NCI-H1092 (cell line): Measurements from ENCODE around the gene LCE1D.

Experiments
- DNase-seq: peaks from one replicate; lab custom pipeline; 2025; lab: John Stamatoyannopoulos, UW

The LCE1D gene, protein sequence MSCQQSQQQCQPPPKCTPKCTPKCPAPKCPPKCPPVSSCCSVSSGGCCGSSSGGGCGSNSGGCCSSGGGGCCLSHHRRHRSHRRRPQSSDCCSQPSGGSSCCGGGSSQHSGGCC

DNA sequence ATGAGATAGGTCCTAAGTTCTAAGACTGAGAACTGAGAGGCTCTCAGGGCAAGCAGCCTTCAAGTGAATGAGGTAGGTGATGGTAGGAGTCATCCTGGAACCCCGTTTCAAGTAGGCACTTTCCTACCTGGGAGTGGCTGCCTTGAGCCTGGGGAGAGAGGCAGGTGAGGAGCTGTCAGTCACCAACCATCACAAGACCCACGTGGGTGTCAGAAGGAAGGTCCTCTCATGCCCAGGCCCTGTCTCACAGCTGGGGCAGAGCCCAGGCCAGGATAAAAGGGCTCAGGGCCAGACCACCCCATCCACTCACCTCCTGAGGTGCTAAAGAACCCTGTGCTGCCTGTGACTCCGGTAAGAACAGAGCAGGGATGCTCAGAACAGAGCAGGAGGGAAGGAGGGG lies at the start of gene LCE1D:
TSS of gene LCE1D (plus strand) at position 301 of the 400 bp plus-strand sequence. CDS start 1,074 bp downstream, outside the sequence.
- DNase-seq: no peak

DNA sequence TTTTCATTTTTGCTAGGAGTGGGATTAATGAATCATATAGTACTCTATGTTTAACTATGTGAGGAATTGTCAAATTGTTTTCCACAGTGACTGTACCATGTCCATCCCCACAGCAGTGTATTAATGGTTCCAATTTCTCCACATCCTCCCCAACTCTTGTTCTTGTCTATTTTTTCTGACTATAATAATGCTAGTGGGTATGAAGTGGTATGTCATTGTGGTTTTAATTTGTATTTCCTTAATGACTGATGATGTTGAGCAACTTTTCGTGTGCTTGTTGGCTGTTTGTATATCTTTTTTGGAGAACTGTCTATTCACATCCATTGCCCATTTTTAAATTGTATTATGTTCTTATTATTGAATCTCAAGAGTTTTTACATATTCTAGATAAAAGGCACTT lies 48.7 kb upstream of the LCE1D start:
- DNase-seq: no peak

DNA sequence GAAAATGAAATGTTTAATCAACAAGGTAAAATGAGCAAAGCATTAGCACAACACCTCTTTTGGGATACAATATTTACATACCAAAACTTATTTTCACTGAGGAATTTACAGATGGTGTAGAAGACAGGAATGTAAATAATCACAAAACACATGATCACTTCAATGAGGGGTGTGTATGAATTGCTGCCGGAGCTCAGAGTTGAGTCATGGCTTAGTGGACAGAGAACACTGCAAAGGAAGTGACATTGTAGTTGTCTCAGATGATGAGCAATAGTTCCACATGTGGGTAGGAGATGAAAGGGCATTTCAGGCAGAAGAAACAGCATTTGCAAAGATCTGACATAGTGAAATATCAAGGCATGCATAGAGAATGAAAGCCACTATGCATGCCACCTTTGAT lies 44.3 kb upstream of the LCE1D start:
- DNase-seq: no peak

DNA sequence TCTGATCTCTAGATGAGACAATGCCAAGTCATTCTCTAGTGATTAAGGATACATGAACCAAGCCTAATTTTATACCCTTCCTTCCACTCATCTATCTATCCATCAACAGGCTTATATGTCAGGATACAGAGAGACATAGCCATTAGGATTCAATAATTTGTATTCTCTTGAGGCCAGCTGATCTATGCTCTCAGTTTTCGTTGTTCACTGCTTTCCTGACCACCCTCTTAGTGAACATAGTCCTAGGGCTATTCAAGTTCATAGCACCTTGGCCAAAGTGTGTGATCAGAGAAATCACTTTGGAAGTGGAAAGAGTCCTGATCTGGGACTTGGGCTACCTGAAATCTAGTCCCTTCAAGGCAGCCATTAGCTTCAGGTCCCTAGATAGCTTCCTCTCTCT lies 42.9 kb upstream of the LCE1D start:
- DNase-seq: no peak

DNA sequence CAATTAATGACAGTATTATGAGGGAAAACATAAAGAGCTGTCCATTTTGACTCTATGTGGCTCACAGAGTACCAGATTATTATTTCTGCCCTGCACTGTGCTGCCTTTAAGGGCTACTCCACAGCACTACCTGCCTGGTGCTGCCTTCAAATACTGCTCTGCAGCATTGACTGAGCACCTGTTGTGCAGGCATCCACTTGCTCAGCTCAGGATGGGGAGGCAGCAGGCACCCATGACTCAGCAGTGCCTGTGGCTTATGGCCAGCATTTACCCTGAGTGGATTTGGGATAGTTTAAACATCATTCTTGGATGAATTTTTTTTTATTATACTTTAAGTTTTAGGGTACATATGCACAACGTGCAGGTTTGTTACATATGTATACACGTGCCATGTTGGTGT lies 39.6 kb upstream of the LCE1D start:
- DNase-seq: no peak

DNA sequence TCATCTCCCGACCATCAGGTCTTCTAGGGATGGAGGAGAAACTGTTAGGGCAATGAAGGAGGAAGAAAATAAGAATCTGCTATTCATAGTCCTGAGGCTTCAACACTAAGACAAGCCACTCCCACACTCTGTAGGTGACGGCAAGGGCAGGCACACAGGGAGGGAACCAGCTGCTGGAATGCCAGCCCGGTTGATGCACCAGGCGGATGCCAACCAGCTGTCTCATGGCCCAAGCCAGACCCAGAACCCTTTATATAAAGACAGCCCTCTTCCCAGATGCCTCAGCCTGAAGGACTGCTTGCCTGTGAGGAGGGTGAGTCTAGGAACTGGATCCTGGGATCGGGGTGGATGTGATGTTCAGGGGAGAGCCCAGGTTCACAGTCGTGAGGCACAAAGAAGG lies 38.8 kb upstream of the LCE1D start, which contains the start of gene KPRP:
TSS of gene KPRP (plus strand) at position 279 of the 400 bp plus-strand sequence. CDS start 1,564 bp downstream, outside the sequence.
- DNase-seq: no peak

DNA sequence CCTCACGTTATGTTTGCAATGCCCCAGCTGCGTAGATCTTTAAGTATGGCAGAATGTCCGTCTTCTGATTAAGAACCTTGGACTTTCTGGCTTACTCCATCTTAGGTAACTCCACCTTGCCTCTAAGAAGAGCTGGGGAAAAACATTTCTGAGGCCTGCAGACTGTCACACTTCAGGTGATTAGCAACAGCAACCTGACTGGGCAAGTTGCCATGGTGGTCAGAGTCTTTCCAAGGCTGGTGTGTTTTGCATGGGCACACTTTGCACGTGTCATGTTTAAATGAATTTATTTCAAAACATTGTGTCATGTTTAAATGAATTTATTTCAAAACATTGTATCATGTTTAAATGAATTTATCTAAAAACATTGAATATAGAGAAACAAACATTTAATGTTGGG lies 37.9 kb upstream of the LCE1D start:
- DNase-seq: no peak

DNA sequence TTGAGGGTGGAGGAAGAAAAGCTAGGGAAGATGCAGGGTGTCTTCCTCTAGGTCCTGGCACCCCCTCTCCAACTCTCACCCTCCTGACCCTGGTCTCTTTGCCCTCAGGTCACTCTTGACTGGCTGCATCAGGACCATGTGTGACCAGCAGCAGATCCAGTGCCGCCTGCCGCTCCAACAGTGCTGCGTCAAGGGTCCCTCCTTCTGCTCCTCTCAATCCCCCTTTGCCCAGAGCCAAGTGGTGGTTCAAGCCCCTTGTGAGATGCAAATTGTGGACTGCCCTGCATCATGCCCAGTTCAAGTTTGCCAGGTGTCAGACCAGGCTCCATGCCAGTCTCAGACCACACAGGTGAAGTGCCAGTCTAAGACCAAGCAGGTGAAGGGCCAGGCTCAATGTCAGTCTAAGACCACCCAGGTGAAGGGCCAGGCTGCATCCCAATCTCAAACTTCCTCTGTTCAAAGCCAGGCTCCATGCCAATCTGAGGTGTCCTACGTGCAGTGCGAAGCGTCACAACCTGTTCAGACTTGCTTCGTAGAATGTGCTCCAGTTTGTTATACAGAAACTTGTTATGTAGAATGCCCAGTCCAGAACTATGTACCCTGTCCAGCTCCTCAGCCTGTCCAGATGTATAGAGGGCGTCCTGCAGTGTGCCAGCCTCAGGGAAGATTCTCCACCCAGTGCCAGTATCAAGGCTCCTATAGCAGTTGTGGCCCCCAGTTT lies 36.9 kb upstream of the LCE1D start:
- DNase-seq: no peak

DNA sequence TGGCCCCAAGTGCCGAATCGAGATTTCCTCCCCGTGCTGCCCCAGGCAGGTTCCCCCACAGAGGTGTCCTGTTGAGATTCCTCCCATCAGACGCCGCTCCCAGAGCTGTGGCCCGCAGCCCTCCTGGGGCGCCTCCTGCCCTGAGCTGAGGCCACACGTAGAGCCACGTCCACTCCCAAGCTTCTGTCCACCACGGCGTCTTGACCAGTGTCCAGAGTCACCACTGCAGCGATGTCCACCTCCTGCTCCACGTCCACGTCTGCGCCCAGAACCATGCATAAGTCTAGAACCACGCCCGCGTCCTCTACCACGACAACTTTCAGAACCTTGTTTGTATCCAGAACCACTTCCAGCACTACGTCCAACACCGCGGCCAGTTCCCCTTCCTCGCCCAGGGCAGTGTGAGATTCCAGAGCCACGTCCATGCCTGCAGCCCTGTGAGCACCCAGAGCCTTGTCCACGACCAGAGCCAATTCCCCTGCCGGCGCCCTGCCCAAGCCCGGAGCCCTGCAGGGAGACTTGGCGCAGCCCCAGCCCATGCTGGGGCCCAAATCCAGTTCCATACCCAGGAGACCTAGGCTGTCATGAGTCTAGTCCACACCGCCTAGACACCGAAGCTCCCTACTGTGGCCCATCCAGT lies 35.9 kb upstream of the LCE1D start:
- DNase-seq: no peak

DNA sequence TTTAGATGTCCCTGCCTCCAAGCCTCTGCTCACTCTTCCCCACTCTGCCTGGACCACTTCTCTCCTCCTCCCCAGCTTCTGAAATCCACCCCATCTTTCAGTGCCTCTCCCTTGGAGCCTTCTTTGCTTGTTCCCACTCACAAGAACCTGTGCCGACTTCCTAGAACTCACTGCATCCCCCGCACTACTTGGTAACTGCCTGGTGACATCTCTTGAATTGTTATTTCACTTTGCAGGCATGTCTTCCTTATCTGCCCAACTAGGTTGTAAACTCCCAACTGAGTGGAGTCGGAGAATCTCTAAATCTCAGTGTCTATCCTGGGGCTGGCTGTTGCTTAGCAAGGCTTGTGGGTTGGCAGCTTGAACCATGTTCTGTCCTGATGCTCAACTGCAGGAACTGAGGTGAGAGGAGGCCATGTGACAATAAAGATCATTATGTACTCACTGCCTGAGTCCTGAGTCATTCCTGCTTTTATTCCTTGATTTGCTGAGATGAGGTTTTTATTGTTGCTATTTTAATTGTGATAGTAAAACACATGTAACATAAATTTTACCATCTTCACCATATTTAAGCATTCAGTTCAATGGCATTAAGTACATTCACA lies 34.8 kb upstream of the LCE1D start:
- DNase-seq: no peak

DNA sequence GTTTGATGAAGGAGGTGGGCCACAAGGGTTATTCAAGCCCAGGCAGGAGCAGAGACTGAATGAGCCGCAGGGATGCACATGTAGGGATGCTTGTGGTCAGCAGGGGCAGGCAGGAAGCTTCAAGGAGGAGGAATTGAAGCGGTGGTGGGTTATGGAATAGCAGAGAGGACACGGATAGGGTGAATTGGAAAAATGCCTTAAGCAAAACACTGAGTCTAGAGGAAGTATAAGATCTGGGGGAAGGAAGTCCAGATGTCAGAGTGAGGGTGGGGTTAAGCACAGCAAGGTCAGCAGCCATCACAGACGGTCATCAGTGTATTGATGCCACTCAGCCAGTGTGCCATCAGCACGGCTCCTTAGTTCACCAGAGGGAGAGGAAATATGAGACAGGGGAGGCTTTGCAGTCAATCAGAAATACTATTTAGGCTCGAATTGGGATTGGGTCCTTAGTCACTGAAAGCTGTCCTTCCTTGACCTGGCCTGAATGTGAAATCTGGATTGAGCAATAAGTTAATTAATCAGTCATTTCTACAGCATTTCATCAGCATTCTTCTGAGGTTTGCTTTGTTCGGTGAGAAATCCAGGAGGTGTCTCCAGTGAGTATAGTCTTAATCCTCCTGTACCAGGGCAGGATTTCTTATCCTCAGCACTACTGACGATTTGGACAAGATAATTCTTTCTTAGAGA lies 27.5 kb upstream of the LCE1D start:
- DNase-seq: no peak

DNA sequence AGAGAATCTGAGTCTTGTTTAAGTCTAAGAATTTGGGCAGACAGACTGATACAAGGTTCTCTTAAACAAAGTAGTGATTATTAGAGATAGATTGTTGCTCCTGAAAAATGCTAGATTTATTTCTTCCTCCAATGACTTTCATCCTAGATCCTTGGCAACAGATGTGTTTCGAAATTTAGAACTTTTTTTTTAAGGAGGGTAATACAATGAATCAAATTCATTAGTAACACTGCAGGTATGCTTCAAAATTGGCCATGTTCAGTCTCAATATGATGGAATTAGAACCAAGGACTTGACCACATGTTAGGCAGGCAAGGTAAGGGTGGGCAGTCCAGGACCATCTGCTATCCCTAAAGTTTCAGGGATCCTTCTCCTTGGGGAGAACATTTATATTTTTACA lies 26.1 kb upstream of the LCE1D start:
- no peak for DNase-seq

DNA sequence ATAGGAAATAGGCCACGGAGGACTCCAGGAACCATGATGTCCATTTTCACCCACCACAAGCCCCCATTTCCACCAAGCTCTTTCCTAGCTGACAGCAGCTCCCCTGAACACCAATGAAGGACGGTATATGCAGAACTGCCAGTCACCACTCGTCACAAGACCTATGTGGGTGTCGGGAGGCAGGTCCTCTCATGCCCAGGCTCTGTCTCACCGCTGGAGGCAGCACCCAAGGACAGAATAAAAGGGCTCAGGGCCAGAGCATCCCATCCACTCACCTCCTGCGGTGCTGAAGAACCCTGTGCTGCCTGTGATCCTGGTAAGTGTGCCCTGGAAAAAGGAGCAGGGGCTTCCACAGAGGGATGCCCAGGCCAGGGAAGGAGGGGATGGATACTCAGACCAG lies 21.6 kb upstream of the LCE1D start, which contains the start of gene LCE1F:
TSS of gene LCE1F (plus strand) at position 266 of the 400 bp plus-strand sequence. CDS start 1,232 bp downstream, outside the sequence.
- DNase-seq: no peak

DNA sequence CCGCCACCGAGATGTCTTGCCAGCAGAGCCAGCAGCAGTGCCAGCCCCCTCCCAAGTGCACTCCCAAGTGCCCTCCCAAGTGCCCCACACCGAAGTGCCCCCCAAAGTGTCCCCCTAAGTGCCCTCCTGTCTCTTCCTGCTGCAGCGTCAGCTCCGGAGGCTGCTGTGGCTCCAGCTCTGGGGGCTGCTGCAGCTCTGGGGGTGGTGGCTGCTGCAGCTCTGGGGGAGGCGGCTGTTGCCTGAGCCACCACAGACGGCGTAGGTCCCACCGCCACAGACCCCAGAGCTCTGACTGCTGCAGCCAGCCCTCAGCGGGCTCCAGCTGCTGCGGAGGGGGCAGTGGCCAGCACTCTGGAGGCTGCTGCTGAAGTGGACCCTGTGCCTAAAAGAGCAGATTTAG lies 20.2 kb upstream of the LCE1D start:
- no peak for DNase-seq

DNA sequence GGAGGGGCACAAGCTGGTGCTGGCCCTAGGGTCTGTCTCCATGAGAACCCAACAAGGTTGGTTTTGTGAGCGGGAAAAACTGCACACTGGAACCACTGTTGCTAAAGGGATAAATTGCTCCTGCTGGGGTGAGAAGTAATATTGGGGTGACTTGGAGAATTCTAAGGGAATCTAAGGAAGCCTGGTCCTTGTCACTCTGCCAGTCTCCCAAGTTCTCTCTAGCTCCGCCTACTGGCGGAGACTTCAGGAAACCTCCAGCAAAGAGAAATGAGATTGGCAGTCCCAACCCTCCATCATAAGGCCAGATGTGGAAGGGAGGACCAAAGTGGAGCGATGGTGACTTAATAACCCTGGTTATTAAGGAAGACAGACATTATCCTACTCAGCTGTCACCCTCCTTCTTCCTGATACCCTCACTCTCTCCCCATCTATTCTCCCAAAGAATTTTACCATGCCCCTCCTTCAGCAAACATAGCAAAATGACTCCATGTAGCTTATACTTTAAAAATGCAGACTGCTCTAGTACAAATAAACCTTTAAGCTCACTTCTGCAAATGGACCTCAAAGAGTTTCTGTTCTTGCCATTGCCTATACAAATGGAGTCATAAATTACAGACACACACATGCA lies 18.9 kb upstream of the LCE1D start:
- DNase-seq: no peak

DNA sequence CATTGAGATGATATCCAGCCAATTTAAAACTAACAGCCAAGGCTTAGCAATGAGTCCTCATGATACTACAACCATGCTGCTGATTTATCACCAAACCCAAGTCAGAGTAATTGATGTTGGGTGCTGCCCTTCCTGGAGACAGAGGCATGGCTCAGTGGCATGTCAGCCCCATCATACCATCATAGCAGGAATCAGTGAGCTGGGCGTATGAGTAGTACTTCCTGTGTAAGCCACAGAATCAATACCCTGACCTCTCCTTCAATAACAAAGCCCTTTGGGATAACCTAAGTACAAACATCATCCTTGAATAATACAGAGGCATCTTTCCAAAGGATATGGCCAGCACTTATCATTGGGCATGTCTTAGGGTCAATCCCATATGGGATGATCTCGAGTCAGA lies 13.4 kb upstream of the LCE1D start:
- no peak for DNase-seq

DNA sequence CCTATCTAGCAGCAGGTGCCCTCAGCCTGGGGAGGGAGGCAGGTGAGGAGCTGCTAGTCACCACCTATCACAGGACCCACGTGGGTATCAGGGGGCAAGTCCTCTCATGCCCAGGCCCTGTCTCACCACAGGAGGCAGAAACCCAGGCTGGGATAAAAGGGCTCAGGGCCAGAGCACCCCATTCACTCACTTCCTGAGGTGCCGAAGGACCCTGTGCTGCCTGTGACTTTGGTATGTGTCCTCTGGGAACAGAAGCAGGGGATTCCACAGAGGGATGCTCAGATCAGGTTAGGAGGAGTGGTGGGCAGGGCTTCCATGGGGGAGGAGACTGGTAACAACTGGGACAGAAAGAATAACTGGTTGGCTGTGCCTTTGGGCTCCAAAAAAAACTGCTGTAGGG lies 10.4 kb upstream of the LCE1D start, which contains the start of gene LCE1E:
TSS of gene LCE1E (plus strand) at position 181 of the 400 bp plus-strand sequence. CDS start 1,043 bp downstream, outside the sequence.
- no peak for DNase-seq

DNA sequence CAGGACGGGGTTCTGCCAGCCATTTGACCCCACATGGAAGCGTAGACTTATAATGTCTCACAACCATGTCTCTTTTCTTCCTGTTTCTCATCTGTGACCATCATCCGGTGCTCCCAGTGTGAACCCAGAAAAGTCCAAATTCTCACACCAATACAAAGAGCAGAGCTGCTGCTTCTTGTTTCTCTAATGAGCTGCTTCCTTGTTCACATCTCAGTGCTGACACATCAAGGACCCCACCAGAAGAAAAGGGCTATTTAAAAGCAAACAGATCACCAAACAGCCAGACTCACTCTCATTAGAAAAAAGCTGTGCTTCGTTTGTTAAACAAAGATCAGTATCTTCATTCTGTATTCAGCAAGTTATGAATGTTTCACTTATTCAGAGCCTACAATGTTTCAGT lies 835 bp upstream of the LCE1D start:
- no peak for DNase-seq

DNA sequence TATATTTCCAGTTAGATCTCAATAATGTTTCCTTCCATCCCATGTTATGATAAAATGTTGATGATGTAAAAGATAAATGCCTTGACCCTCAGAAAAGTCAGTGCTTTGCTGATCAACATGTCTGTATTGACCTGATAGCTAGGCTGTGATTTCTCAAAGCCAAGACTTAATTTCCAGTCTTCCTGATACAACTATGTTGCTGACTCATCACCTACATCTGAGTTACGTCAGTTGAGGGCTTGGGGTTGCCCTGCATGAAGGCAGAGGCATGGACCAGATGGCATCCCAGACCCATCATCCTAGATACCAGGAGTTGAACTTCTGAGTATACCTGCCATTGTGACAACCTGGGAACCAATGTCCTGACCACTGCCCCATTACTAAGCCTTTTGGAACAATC lies 4.8 kb downstream of the LCE1D start:
- DNase-seq: no peak

DNA sequence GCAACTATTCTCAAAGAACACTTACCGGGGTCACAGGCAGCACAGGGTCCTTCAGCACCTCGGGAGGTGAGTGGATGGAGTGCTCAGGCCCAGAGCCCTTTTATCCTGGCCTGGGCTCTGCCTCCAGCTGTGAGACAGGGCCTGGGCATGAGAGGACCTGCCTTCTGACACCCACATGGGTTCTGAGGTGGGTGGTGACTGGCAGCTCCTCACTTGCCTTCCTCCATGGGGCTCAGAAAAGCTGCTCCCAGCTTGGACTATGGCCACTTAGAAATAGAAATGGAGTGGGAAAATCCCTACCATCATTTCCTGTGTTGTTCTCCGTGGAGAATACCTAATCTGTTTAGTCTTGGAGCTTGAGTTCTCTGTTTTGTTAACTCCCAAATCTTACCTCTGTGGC lies 10.1 kb downstream of the LCE1D start, which contains the start of gene LCE1C:
TSS of gene LCE1C (minus strand) at position 76 of the 400 bp plus-strand sequence. CDS start 1,173 bp downstream, outside the sequence.
- DNase-seq: no peak

DNA sequence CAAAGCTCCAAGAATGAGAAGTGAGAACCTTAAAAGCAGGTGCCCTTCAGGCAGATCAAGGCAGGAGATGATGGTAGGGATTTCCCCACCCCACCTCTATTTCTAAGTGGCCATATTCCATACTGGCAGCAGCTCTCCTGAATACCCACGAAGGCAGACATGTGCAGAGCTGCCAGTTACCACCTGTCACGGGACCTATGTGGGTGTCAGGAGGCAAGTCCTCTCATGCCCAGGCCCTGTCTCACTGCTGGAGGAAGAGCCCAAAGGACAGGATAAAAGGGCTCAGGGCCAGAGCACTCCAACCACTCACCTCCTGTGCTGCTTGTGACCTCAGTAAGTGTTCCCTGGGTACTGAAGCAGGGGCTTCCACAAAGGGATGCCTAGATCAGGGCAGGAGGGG lies 14.5 kb downstream of the LCE1D start:
- DNase-seq: no peak

DNA sequence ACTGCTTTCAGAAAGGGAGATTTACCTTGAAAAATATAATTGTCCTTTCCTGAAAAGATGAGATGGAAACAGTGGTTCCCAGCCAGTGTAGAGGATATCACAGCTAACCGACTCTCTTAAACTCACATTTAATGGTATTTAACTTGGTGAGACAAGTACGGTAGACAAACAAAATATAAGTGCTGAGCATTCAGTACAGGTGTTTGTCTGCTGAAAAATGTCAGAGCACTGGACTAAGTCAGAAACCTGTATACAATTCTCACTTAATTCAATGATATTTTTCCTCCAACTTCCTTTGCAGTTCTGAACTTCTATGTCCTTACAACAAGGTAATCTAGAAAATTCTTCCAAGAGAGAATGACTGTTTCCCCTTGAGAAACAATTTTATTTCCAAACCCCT lies 15.2 kb downstream of the LCE1D start, which contains the start of gene LCE1B:
TSS of gene LCE1B (plus strand) at position 301 of the 400 bp plus-strand sequence. CDS start 476 bp downstream, outside the sequence.
- no peak for DNase-seq
